CD14-positive monocyte (primary cell): ENCODE results near the gene EML4. TPM values are rescaled to one million over a fixed set of nuclear protein-coding genes. Genes with fewer than 3 reads are reported as not detected.

Experiments used
- DNase-seq, 3 donors: peaks; one replicate each; pipeline ENCODE4 v3.0.0-alpha.2; 2011 to 2022
- H2AFZ ChIP-seq: 2 replicates; pipeline ENCODE4 v1.6.0; 2012; ENCODE audit warnings: mild to moderate bottlenecking, low read depth, low read length, inconsistent platforms; ENCODE audit not compliant: insufficient read depth, poor library complexity, severe bottlenecking
- H3K27ac ChIP-seq, 2 donors: 1 replicate in 1 of 2; 2 replicates in 1 of 2; pipeline ENCODE4 v1.5.1; 2012 to 2013; ENCODE audit warnings: low read length in 2 of 2, control low read depth in 1 of 2, inconsistent platforms in 1 of 2, low read depth in 1 of 2, mild to moderate bottlenecking in 1 of 2
- H3K27me3 ChIP-seq, 2 donors: one replicate each; pipeline versions ENCODE4 v1.6.0 to v1.6.1; 2011 to 2013; ENCODE audit warnings: low read length in 2 of 2; ENCODE audit not compliant: control insufficient read depth in 2 of 2, insufficient read depth in 2 of 2
- H3K36me3 ChIP-seq, 2 donors: replicated peaks in 1 of 2; 1 replicate in 1 of 2; 2 replicates in 1 of 2; pipeline versions ENCODE4 v1.5.1 to v1.6.1; 2012 to 2013; ENCODE audit warnings: low read length in 2 of 2, control low read depth in 1 of 2, inconsistent platforms in 1 of 2, mild to moderate bottlenecking in 1 of 2; ENCODE audit not compliant: insufficient read depth in 2 of 2, control insufficient read depth in 1 of 2
- H3K4me1 ChIP-seq, 2 donors: 1 replicate in 1 of 2; 2 replicates in 1 of 2; pipeline versions ENCODE4 v1.5.1 to v1.6.1; 2012 to 2013; ENCODE audit warnings: low read length in 2 of 2, control low read depth in 1 of 2, inconsistent platforms in 1 of 2, mild to moderate bottlenecking in 1 of 2, moderate library complexity in 1 of 2; ENCODE audit not compliant: insufficient read depth in 2 of 2, control insufficient read depth in 1 of 2
- H3K4me2 ChIP-seq: replicated peaks from 2 replicates; pipeline ENCODE3; 2012; ENCODE audit warnings: low read length, moderate library complexity, mild to moderate bottlenecking; ENCODE audit not compliant: poor library complexity, severe bottlenecking; ENCODE audit errors: extremely low read depth
- H3K4me3 ChIP-seq, 3 experiments: fragments of 200-600 bp in 1 of 3; sonication (generic) in 1 of 3; replicated peaks in 1 of 3; 1 replicate in 2 of 3; 2 replicates in 1 of 3; pipeline ENCODE4 v1.5.1; 2011 to 2013; ENCODE audit warnings: low read length in 3 of 3, mild to moderate bottlenecking in 3 of 3, control low read depth in 2 of 3, low read depth in 2 of 3, inconsistent platforms in 1 of 3, moderate library complexity in 1 of 3
- H3K79me2 ChIP-seq: 2 replicates; pipeline ENCODE4 v1.6.0; 2012; ENCODE audit warnings: mild to moderate bottlenecking, control low read depth, inconsistent platforms, low read length, moderate library complexity; ENCODE audit not compliant: insufficient read depth
- H3K9ac ChIP-seq: 2 replicates; pipeline ENCODE4 v1.6.0; 2017; ENCODE audit warnings: low read length, mild to moderate bottlenecking; ENCODE audit not compliant: insufficient read depth, poor library complexity, severe bottlenecking
- H3K9me3 ChIP-seq, 2 donors: replicated peaks in 1 of 2; 1 replicate in 1 of 2; 2 replicates in 1 of 2; pipeline versions ENCODE4 v1.5.1 to v1.6.1; 2012 to 2013; ENCODE audit warnings: low read length in 2 of 2, control low read depth in 1 of 2; ENCODE audit not compliant: control insufficient read depth in 1 of 2, insufficient read depth in 1 of 2
- H4K20me1 ChIP-seq: 2 replicates; pipeline ENCODE4 v1.6.0; 2012; ENCODE audit warnings: mild to moderate bottlenecking, low read length, control low read depth, moderate library complexity; ENCODE audit not compliant: insufficient read depth
- H3K27ac Mint-ChIP-seq, 7 donors: one replicate each; pipeline ENCODE4 v1.8.0; 2020; ENCODE audit warnings: mild to moderate bottlenecking in 7 of 7, mixed read lengths in 7 of 7, moderate library complexity in 6 of 7, inconsistent platforms in 2 of 7
- H3K27me3 Mint-ChIP-seq, 3 donors: one replicate each; pipeline ENCODE4 v1.8.0; 2021 to 2022; ENCODE audit warnings: low read depth in 3 of 3, mild to moderate bottlenecking in 3 of 3, mixed read lengths in 3 of 3, moderate library complexity in 3 of 3, inconsistent platforms in 1 of 3
- H3K36me3 Mint-ChIP-seq, 2 donors: one replicate each; pipeline ENCODE4 v1.8.0; 2020; ENCODE audit warnings: mixed read lengths in 2 of 2, inconsistent platforms in 1 of 2, mild to moderate bottlenecking in 1 of 2
- H3K4me1 Mint-ChIP-seq: one replicate; pipeline ENCODE4 v1.8.0; 2020; ENCODE audit warnings: mild to moderate bottlenecking, mixed read lengths
- H3K4me3 Mint-ChIP-seq, 2 donors: one replicate each; pipeline ENCODE4 v1.8.0; 2020; ENCODE audit warnings: mild to moderate bottlenecking in 2 of 2, mixed read lengths in 2 of 2, moderate library complexity in 1 of 2
- H3K9me3 Mint-ChIP-seq, 7 donors: one replicate each; pipeline ENCODE4 v1.8.0; 2020 to 2022; ENCODE audit warnings: mixed read lengths in 7 of 7, mild to moderate bottlenecking in 6 of 7, moderate library complexity in 6 of 7, inconsistent platforms in 2 of 7
- WGBS: methylation state at CpG from one replicate; pipeline ENCODE4 v1.1.5; 2013; ENCODE audit warnings: missing lambda C conversion rate; ENCODE audit not compliant: insufficient coverage; 5-methylcytosine and 5-hydroxymethylcytosine counted together
- intact Hi-C, 2 donors: fragments of 100-400 bp; cut with micrococcal nuclease; formaldehyde crosslinking; loops; one replicate each; pipeline versions ENCODE4 v1.15.0 to v1.15.1; 2023
- polyA plus RNA-seq, 3 donors: library from polyadenylated mRNA; depleted of rRNA in 1 of 3; unstranded in 2 of 3; stranded (reverse) in 1 of 3; fragments of 300-500 nt in 2 of 3; fragments of >200 nt in 1 of 3; fragmentation: Illumina TruSeq in 2 of 3; gene quantifications; 1 replicate in 2 of 3; 2 replicates in 1 of 3; pipeline ENCODE4 v1.2.3, GENCODE V29; 2012 to 2021
- TF ChIP-seq, protein P1 (sequence below): fragments of 200-600 bp; IDR thresholded peaks from one replicate; pipeline ENCODE4 v1.8.0; 2022; ENCODE audit warnings: antibody characterized with exemption, mild to moderate bottlenecking

EML4 gene
- polyA plus RNA-seq, 3 donors, result 11.5 to 24.3 (median 15.0) TPM

DNA sequence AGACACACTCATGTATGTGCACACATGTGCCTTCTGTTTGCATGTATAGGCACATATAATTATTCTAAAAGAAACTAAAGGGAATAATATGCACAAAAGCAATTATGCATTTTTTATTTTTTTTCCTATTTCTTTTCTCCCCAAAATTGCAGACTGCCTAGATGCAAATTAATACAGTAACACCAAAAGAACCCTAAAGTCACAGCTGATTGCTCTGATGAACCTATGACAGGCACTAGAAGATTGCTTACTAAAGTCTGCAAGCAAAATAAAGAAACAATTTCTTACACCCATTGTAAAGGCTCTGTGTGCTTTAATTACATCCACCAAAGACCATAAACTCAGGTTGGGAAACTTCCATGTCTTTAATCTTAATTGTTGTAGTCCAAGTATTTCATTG lies 7.7 kb upstream of the EML4 start:
- no peak overlapping the region for H2AFZ ChIP-seq
- H3K4me2 ChIP-seq, result no peak overlapping the region
- no peak overlapping the region for H3K27ac ChIP-seq
- H3K27me3 Mint-ChIP-seq, result peaks cover 18 to 27% (median 21%) of the 10 kb centered on the region in 3 donors
- no peak overlapping the region for H3K27ac Mint-ChIP-seq
- H3K9me3 Mint-ChIP-seq, result peaks cover 0 to 2% (median 0%) of the 10 kb centered on the region in 7 donors
- intact Hi-C loops, result loop anchor here in 1 of 2 donors (5.0 to 10.0 kb wide), 2 partner anchors 34 to 67 kb away; no protein-coding TSS in a partner anchor
- no peaks in the 10 kb centered on the region for H3K4me1 Mint-ChIP-seq
- H3K4me1 ChIP-seq, result no peaks in the 10 kb centered on the region
- no peak for DNase-seq
- H4K20me1 ChIP-seq, result no peaks in the 10 kb centered on the region
- TF ChIP-seq, protein P1, sequence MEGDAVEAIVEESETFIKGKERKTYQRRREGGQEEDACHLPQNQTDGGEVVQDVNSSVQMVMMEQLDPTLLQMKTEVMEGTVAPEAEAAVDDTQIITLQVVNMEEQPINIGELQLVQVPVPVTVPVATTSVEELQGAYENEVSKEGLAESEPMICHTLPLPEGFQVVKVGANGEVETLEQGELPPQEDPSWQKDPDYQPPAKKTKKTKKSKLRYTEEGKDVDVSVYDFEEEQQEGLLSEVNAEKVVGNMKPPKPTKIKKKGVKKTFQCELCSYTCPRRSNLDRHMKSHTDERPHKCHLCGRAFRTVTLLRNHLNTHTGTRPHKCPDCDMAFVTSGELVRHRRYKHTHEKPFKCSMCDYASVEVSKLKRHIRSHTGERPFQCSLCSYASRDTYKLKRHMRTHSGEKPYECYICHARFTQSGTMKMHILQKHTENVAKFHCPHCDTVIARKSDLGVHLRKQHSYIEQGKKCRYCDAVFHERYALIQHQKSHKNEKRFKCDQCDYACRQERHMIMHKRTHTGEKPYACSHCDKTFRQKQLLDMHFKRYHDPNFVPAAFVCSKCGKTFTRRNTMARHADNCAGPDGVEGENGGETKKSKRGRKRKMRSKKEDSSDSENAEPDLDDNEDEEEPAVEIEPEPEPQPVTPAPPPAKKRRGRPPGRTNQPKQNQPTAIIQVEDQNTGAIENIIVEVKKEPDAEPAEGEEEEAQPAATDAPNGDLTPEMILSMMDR, result no peak
- H3K9me3 ChIP-seq, result no peaks in the 10 kb centered on the region
- no peaks in the 10 kb centered on the region for H3K36me3 Mint-ChIP-seq
- no peaks in the 10 kb centered on the region for H3K79me2 ChIP-seq
- H3K4me3 ChIP-seq, result no peak overlapping the region
- H3K27me3 ChIP-seq, result peaks cover 4 to 13% of the 10 kb centered on the region in 2 donors
- no peak overlapping the region for H3K9ac ChIP-seq
- no peaks in the 10 kb centered on the region for H3K36me3 ChIP-seq
- no peak overlapping the region for H3K4me3 Mint-ChIP-seq

DNA sequence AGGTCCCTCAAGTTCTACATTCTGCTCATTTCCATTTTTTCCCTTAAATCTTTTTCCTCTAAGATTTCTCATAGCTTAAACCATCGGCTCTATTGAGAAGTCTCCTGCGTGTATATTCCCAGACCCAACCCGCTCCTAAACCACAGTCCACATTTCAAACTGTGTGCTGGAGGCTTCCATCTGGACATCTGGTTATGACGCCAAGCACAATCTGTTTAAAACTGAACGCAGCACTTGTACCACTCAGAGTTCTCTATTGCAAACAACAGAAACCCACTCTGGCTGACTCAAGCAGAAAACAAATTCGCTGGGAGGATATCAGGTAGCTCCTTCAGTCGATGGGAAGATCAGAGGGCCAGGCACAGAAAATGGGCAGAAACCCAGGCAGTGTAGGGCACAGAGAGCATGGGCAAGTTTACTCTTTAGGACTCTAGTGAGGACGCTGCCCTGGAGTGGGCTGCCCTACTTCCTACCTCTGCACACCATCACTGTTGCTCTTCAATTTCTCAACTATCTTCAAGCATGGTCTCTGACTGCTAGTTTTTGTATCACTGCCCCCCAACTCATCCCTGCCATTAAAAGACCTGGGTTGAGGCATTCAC lies 5.6 kb upstream of the EML4 start:
- Histone ChIP-seq H3K4me1 (peaks cover under 1 to 1% of the 10 kb centered on the region in 2 donors), H3K36me3 (no peaks in the 10 kb centered on the region), H3K4me2 (no peak overlapping the region), H2AFZ (no peak overlapping the region), H3K9me3 (no peaks in the 10 kb centered on the region), H4K20me1 (no peaks in the 10 kb centered on the region), H3K27me3 (peaks cover 4 to 13% of the 10 kb centered on the region in 2 donors), H3K9ac (no peak overlapping the region), H3K4me3 (no peak overlapping the region), H3K27ac (no peak overlapping the region), H3K79me2 (no peaks in the 10 kb centered on the region)
- TF ChIP-seq, protein P1, result no peak
- peaks cover 0 to 2% (median 0%) of the 10 kb centered on the region in 7 donors for H3K9me3 Mint-ChIP-seq
- no peaks in the 10 kb centered on the region for H3K4me1 Mint-ChIP-seq
- H3K36me3 Mint-ChIP-seq, result no peaks in the 10 kb centered on the region
- no peak overlapping the region for H3K4me3 Mint-ChIP-seq
- no peak for DNase-seq
- H3K27me3 Mint-ChIP-seq, result peaks cover 18 to 26% (median 21%) of the 10 kb centered on the region in 3 donors
- WGBS, result 97% methylated on average over 8 of the region's 8 CpGs
- intact Hi-C loops, result loop anchor here in 1 of 2 donors (5.0 to 10.0 kb wide), 2 partner anchors 36 to 69 kb away; no protein-coding TSS in a partner anchor
- H3K27ac Mint-ChIP-seq, result no peak overlapping the region
